ENCODE data around the gene COPS9. TPM values are rescaled to one million over a fixed set of nuclear protein-coding genes. Genes with fewer than 3 reads are reported as not detected.

Gene COPS9
- total RNA-seq, 1 donor from 2014 or later = 204 TPM

Other genes with a start within 250 kb of the COPS9 start
- gene NDUFA10, start 111.0 kb downstream of the COPS9 start, total RNA-seq = 431 TPM
- not detected for gene OR6B2, start 105.9 kb downstream of the COPS9 start, total RNA-seq
- not detected for gene OR6B3, start 82.8 kb downstream of the COPS9 start, total RNA-seq
- not detected for gene OTOS, start 4.4 kb upstream of the COPS9 start, total RNA-seq

All from left ventricle myocardium superior (tissue), 1 donor.